ENCODE results near the gene GYG2. TPM values are rescaled to one million over a fixed set of nuclear protein-coding genes. Genes with fewer than 3 reads are reported as not detected.
"Not testable (repeated sequence)": the region's sequence is repeated elsewhere in the genome, so short reads cannot be mapped to it uniquely, and the experiment has no call there.

The GYG2 gene
- total RNA-seq, 1 donor from 2014 or later: 44.4 TPM

DNA sequence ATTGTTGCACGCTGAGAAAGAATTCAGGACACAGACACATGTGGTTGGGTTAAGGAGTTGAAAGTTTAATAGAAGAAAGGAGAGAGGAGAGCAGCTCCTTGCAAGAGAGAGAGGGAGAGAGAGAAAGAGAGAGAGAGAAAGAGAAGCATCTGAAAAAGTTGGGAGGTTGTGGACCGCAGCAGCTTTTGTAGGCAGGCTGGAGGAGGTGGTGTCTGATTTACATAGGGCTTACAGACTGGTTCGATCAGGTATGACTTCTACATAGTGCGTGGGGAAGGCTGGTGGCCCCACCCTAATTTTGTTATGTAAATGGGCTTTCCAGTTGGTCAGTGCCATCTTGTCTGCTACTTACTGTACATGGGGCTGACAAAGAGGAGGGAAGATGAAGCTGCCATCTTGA is 27.5 kb upstream of the GYG2 start:
- H3K27me3 ChIP-seq: peaks cover 14% of the 10 kb centered on the region
- no peak overlapping the region for H3K4me2 ChIP-seq
- H3K4me1 Mint-ChIP-seq: peaks cover 40% of the 10 kb centered on the region
- H3K4me3 Mint-ChIP-seq: no peak overlapping the region
- no peaks in the 10 kb centered on the region for H3K36me3 ChIP-seq
- no peak for DNase-seq (ENCODE audit: low spot score)
- H3K4me1 ChIP-seq: peaks cover 13% of the 10 kb centered on the region
- H3K9me3 Mint-ChIP-seq: no peaks in the 10 kb centered on the region
- no peak overlapping the region for H3K27ac ChIP-seq
- H3K9me3 ChIP-seq (ENCODE audit: low read depth): no peaks in the 10 kb centered on the region
- no peak overlapping the region for H2AFZ ChIP-seq (replicated peaks)
- peaks cover 2% of the 10 kb centered on the region for H3K27me3 Mint-ChIP-seq (ENCODE audit: insufficient read depth, low read depth)
- no peaks in the 10 kb centered on the region for H4K20me1 ChIP-seq (ENCODE audit: low read depth)
- peaks cover 28% of the 10 kb centered on the region for H3F3A ChIP-seq (ENCODE audit: low read depth)
- no peaks in the 10 kb centered on the region for H3K36me3 Mint-ChIP-seq
- no peaks in the 10 kb centered on the region for H3K79me2 ChIP-seq (ENCODE audit: low read depth)
- TF ChIP-seq, protein P1, sequence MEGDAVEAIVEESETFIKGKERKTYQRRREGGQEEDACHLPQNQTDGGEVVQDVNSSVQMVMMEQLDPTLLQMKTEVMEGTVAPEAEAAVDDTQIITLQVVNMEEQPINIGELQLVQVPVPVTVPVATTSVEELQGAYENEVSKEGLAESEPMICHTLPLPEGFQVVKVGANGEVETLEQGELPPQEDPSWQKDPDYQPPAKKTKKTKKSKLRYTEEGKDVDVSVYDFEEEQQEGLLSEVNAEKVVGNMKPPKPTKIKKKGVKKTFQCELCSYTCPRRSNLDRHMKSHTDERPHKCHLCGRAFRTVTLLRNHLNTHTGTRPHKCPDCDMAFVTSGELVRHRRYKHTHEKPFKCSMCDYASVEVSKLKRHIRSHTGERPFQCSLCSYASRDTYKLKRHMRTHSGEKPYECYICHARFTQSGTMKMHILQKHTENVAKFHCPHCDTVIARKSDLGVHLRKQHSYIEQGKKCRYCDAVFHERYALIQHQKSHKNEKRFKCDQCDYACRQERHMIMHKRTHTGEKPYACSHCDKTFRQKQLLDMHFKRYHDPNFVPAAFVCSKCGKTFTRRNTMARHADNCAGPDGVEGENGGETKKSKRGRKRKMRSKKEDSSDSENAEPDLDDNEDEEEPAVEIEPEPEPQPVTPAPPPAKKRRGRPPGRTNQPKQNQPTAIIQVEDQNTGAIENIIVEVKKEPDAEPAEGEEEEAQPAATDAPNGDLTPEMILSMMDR (IDR thresholded peaks at IDR 0.05): no peak
- TF ChIP-seq EZH2 (IDR thresholded peaks at IDR 0.05) (no peak), EZH2phosphoT487 (IDR thresholded peaks at IDR 0.05) (no peak)
- no peak overlapping the region for H3K9ac ChIP-seq
- H3K27ac Mint-ChIP-seq: no peak overlapping the region
- no peak overlapping the region for H3K4me3 ChIP-seq

DNA sequence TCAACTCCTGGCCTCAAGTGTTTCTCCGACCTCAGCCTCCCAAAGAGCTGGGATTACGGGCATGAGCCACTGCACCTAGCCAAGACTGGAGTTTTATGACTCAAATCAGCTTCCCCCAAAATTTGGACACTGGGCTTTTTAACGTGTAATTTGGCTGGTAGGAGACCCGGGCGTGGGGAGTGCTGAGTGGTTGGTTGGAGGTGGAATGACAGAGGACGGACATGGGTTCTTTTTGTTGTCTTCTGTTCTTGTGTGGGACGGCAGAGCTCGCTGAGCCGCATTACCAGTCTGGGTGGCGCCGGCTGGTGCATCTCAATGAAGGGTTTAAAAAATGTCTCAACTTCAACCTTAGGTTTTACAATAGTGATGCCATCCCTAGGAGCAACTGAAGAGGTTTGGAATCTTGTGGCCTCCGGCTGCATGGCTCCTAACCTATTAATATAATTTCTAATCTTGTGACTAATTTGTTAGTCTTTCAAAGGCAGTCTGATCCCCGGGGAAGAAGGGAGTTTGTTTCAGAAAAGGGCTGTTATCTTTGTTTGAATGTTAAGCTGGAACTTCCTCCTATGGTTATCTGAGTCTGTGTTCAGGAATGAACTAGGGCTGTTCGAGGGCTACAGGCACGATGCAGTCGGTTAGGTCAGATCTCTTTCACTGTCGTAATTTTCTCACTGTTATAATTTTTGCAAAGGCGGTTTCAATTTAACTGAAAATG is 26.2 kb upstream of the GYG2 start:
- H3K4me3 ChIP-seq; H3K9me3 ChIP-seq (ENCODE audit: low read depth); H3K9ac ChIP-seq; H4K20me1 ChIP-seq (ENCODE audit: low read depth); H3K27ac ChIP-seq; DNase-seq (ENCODE audit: low spot score); H3K36me3 Mint-ChIP-seq; H3K9me3 Mint-ChIP-seq; H3K36me3 ChIP-seq; H3K27me3 Mint-ChIP-seq (ENCODE audit: insufficient read depth, low read depth); H3K4me2 ChIP-seq; H3K4me3 Mint-ChIP-seq; H3K79me2 ChIP-seq (ENCODE audit: low read depth): not testable (repeated sequence)
- Histone ChIP-seq H3F3A (ENCODE audit: low read depth) (peaks cover 34% of the 10 kb centered on the region), H2AFZ (replicated peaks) (peak overlapping the region; percentile 59), H3K4me1 (peaks cover 13% of the 10 kb centered on the region), H3K27me3 (peaks cover 14% of the 10 kb centered on the region)
- peaks cover 43% of the 10 kb centered on the region for H3K4me1 Mint-ChIP-seq
- H3K27ac Mint-ChIP-seq: peak overlapping the region; percentile 57

DNA sequence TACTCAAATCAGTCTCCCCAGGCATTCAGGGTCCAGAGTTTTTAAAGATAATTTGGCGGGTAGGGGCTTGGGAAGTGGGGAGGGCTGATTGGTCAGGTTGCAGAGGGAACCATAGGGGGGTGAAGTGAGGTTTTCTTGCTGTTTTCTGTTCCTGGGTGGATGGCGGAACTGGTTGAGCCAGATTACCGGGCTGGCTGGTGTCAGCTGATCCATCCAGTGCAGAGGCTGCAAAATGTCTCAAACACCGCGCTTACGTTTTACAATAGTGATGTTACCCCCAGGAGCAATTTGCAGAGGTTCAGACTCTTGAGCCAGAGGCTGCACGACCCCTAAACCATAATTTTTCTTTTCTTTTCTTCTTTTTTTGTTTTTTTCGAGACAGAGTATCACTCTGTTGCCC is 25.2 kb upstream of the GYG2 start:
- not testable (repeated sequence) for DNase-seq (ENCODE audit: low spot score); H4K20me1 ChIP-seq (ENCODE audit: low read depth); H3K4me3 ChIP-seq; H3K4me3 Mint-ChIP-seq; H3K36me3 Mint-ChIP-seq; H3K27ac Mint-ChIP-seq; H3K4me2 ChIP-seq; H3K27ac ChIP-seq; H3K9ac ChIP-seq; H3K79me2 ChIP-seq (ENCODE audit: low read depth); H3K36me3 ChIP-seq; H3K9me3 Mint-ChIP-seq; H3K9me3 ChIP-seq (ENCODE audit: low read depth); H3K27me3 Mint-ChIP-seq (ENCODE audit: insufficient read depth, low read depth)
- peaks cover 47% of the 10 kb centered on the region for H3K4me1 Mint-ChIP-seq
- Histone ChIP-seq H3F3A (ENCODE audit: low read depth) (peaks cover 34% of the 10 kb centered on the region), H3K27me3 (peaks cover 14% of the 10 kb centered on the region), H2AFZ (replicated peaks) (peak overlapping the region; percentile 58), H3K4me1 (peaks cover 13% of the 10 kb centered on the region)

DNA sequence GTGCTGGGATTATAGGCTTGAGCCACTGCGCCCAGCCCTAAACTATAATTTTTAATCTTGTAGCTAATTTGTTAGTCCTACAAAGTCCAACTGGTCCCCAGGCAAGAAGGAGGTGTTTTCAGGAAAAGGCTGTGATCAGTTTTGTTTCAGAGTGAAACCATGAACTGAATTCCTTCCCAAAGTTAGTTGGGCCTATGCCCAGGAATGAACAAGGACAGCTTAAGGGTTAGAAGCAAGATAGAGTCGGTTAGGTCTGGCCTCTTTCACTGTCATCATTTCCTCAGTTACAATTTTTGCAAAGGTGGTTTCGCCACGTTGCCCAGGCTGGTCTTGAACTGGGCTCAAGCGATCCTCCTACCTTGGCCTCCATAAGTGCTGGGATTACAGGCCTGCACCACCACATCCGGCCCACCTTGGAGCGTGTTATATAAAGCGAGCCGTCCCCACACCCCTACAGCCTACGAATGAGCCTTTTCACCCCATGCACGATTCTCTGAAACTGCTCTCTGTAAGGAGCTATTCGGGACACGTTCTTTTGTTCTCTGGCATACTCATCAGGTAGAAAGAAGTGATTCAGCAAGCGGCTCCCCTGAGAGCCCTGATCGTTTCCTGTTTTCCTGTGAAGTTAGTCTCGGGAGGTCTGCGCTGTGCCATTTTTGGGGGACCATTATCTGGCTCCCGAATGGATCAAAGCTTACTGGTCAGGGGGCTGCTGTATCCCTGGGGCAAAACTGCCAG is 24.5 kb upstream of the GYG2 start:
- not testable (repeated sequence) for H3K9me3 Mint-ChIP-seq; H3K4me3 Mint-ChIP-seq; H3K9me3 ChIP-seq (ENCODE audit: low read depth); H3K27ac Mint-ChIP-seq; H3K36me3 Mint-ChIP-seq; H3K27me3 Mint-ChIP-seq (ENCODE audit: insufficient read depth, low read depth); H3K36me3 ChIP-seq; H4K20me1 ChIP-seq (ENCODE audit: low read depth); H3K27ac ChIP-seq; H3K9ac ChIP-seq; H3K79me2 ChIP-seq (ENCODE audit: low read depth); H3K4me3 ChIP-seq
- Histone ChIP-seq H3K4me1 (peaks cover 13% of the 10 kb centered on the region), H3K27me3 (peaks cover 14% of the 10 kb centered on the region), H3F3A (ENCODE audit: low read depth) (peaks cover 34% of the 10 kb centered on the region), H2AFZ (replicated peaks) (peak overlapping the region; percentile 99), H3K4me2 (peak overlapping the region; percentile 47)
- DNase-seq (ENCODE audit: low spot score): peak; percentile 36
- H3K4me1 Mint-ChIP-seq: peaks cover 44% of the 10 kb centered on the region

DNA sequence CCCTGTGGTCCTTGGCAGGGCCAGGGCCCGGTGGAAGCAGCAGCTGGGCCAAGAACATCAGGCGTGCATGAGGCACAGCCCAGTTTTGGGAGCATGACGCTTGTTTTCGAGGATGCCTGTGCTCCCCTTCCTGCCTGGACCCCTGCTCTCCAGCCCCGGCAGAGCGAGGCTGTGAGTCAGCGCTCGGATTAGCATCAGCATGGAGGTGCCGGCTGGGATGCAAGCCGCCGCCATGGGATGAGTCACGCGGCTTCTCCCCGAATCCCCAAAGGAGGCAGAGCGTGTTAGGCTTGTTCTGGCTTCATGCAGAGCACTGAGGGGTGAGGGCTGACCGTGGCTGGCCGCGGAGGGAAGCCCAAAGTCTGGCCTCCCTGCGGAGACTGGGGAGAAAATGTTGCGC is 23.9 kb upstream of the GYG2 start:
- H3K4me1 Mint-ChIP-seq: peaks cover 38% of the 10 kb centered on the region
- H3K36me3 ChIP-seq; H3K9me3 ChIP-seq (ENCODE audit: low read depth); H3K9ac ChIP-seq; H3K27me3 Mint-ChIP-seq (ENCODE audit: insufficient read depth, low read depth); H3K4me3 Mint-ChIP-seq; H3K9me3 Mint-ChIP-seq; H3K27ac ChIP-seq; H3K79me2 ChIP-seq (ENCODE audit: low read depth); H4K20me1 ChIP-seq (ENCODE audit: low read depth); H3K36me3 Mint-ChIP-seq; H3K4me3 ChIP-seq: not testable (repeated sequence)
- peak; percentile 47 for DNase-seq (ENCODE audit: low spot score)
- Histone ChIP-seq H2AFZ (replicated peaks) (peak overlapping the region; percentile 99), H3K4me2 (peak overlapping the region; percentile 47), H3F3A (ENCODE audit: low read depth) (peaks cover 34% of the 10 kb centered on the region), H3K4me1 (peaks cover 13% of the 10 kb centered on the region), H3K27me3 (peaks cover 14% of the 10 kb centered on the region)
- peak overlapping the region; percentile 43 for H3K27ac Mint-ChIP-seq

Data from neural progenitor cell (in vitro differentiated cells).